Lower leg skin (tissue), 3 donors: ENCODE measurements around the gene GTPBP2.

Experiments
- CTCF ChIP-seq, 3 donors: fragments of 450-650 bp; IDR thresholded peaks; one replicate each; pipeline ENCODE4 v1.5.1; 2016; ENCODE audit warnings: antibody characterized with exemption in 3 of 3, mild to moderate bottlenecking in 3 of 3, moderate library complexity in 2 of 3
- POLR2A ChIP-seq, 2 donors: fragments of 450-650 bp; IDR thresholded peaks; one replicate each; pipeline ENCODE4 v1.6.1; 2016 to 2017; ENCODE audit warnings: antibody characterized with exemption in 2 of 2, mild to moderate bottlenecking in 1 of 2, moderate library complexity in 1 of 2

GRCh38 chr6:43600595-43600994 lies 28.5 kb downstream of the GTPBP2 start:
- TF ChIP-seq CTCF (IDR thresholded peaks at IDR 0.05) (no peak), POLR2A (IDR thresholded peaks at IDR 0.05) (no peak)
